Measurements from ENCODE around the gene ZBTB40. TPM values are rescaled to one million over a fixed set of nuclear protein-coding genes. Genes with fewer than 3 reads are reported as not detected.

Gene ZBTB40
- total RNA-seq, 1 experiment from 2014 or later = 16.3 TPM

DNA sequence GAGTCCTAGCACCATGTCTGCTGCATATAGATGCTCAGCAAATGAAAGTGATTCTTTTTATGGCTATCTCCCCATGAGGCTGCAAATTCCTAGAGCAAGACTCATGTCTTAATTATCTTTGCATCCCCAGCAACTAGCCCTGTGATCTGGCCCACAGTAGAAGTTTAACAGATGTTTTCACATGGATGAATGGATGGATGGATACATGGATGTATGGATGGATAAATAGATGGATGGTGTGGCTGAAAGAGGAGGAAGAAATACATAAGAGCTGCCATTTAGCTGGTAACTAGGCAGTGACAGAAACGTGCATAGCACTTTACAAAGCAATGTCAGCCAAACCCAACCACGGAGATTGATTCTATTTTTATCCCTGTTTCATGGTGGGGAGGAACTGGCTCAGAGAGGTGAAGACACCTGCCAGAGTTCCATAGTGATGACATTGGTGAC, 32.7 kb upstream of the ZBTB40 start:
- H3K23ac ChIP-seq (ENCODE audit: insufficient read length, low read depth, low read length) = no peak overlapping the region
- H4K20me1 ChIP-seq (ENCODE audit: control insufficient read depth, insufficient read depth, insufficient read length) = no peaks in the 10 kb centered on the region
- Mint-ChIP-seq H3K9me3 (no peaks in the 10 kb centered on the region), H3K27ac (no peak overlapping the region), H3K4me1 (peaks cover 8 to 13% of the 10 kb centered on the region in 2 experiments), H3K36me3 (ENCODE audit: insufficient read depth in 1 of 3, low read depth in 3 of 3) (no peaks in the 10 kb centered on the region), H3K4me3 (no peak overlapping the region), H3K27me3 (ENCODE audit: low read depth) (peaks cover 3% of the 10 kb centered on the region)
- H4K8ac ChIP-seq (replicated peaks; ENCODE audit: insufficient read length, low read depth, low read length) = no peak overlapping the region
- no peak overlapping the region for H2BK120ac ChIP-seq (ENCODE audit: low read depth, low read length, poor library complexity, severe bottlenecking)
- no peaks in the 10 kb centered on the region for H3K23me2 ChIP-seq (ENCODE audit: insufficient read length, low read depth, low read length, poor library complexity, severe bottlenecking)
- no peak overlapping the region for H2AK5ac ChIP-seq (ENCODE audit: insufficient read length, low read length)
- no peak overlapping the region for H3K27ac ChIP-seq (ENCODE audit: insufficient read length, low read depth, low read length)
- H3K9ac ChIP-seq (ENCODE audit: extremely low read depth, insufficient read length, low read length) = no peak overlapping the region
- H2AFZ ChIP-seq (ENCODE audit: low read length) = no peak overlapping the region
- no peaks in the 10 kb centered on the region for H3K79me1 ChIP-seq (ENCODE audit: insufficient read depth, low read depth, low read length, poor library complexity, severe bottlenecking)
- no peak for DNase-seq
- no peaks in the 10 kb centered on the region for H3K27me3 ChIP-seq (ENCODE audit: insufficient read depth, low read length)
- H2BK20ac ChIP-seq (ENCODE audit: low read depth, low read length, poor library complexity, severe bottlenecking) = no peak overlapping the region
- H4K91ac ChIP-seq (ENCODE audit: insufficient read length, low read depth, low read length) = no peak overlapping the region
- no peak overlapping the region for H2BK5ac ChIP-seq (ENCODE audit: insufficient read length, low read length)
- H4K5ac ChIP-seq (ENCODE audit: insufficient read length, low read depth, low read length) = no peak overlapping the region
- H3K4ac ChIP-seq (ENCODE audit: low read depth, low read length) = no peak overlapping the region
- TF ChIP-seq, protein P1, sequence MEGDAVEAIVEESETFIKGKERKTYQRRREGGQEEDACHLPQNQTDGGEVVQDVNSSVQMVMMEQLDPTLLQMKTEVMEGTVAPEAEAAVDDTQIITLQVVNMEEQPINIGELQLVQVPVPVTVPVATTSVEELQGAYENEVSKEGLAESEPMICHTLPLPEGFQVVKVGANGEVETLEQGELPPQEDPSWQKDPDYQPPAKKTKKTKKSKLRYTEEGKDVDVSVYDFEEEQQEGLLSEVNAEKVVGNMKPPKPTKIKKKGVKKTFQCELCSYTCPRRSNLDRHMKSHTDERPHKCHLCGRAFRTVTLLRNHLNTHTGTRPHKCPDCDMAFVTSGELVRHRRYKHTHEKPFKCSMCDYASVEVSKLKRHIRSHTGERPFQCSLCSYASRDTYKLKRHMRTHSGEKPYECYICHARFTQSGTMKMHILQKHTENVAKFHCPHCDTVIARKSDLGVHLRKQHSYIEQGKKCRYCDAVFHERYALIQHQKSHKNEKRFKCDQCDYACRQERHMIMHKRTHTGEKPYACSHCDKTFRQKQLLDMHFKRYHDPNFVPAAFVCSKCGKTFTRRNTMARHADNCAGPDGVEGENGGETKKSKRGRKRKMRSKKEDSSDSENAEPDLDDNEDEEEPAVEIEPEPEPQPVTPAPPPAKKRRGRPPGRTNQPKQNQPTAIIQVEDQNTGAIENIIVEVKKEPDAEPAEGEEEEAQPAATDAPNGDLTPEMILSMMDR (conservative IDR thresholded peaks at IDR 0.05) = no peak
- WGBS (ENCODE audit: extremely low coverage, insufficient read length, low lambda C conversion rate) = no CpG with 5 or more reads among the region's 2 CpGs
- H3K4me2 ChIP-seq (ENCODE audit: insufficient read depth, insufficient read length, low read length) = no peak overlapping the region
- no peak overlapping the region for H2BK15ac ChIP-seq (ENCODE audit: low read depth, low read length)
- H3K9me3 ChIP-seq (ENCODE audit: control insufficient read depth, low read depth, low read length) = no peaks in the 10 kb centered on the region
- no peak overlapping the region for H3T11ph ChIP-seq (ENCODE audit: low read length)
- no peak overlapping the region for H3K14ac ChIP-seq (ENCODE audit: insufficient read depth, low read length)
- no peak overlapping the region for H3K56ac ChIP-seq (ENCODE audit: insufficient read length, low read depth, low read length)
- H3K18ac ChIP-seq (ENCODE audit: insufficient read length, low read depth, low read length) = no peak overlapping the region
- no peaks in the 10 kb centered on the region for H3K4me1 ChIP-seq (ENCODE audit: insufficient read depth, low read length)
- no peak overlapping the region for H2BK12ac ChIP-seq (ENCODE audit: insufficient read length, low read depth, low read length)
- no peaks in the 10 kb centered on the region for H3K79me2 ChIP-seq (ENCODE audit: insufficient read depth, low read length)
